Testis (tissue), 3 donors: ENCODE results near the gene RAD23B. TPM values are rescaled to one million over a fixed set of nuclear protein-coding genes. Genes with fewer than 3 reads are reported as not detected.
"Not testable (repeated sequence)": the region's sequence is repeated elsewhere in the genome, so short reads cannot be mapped to it uniquely, and the experiment has no call there.

Experiments
- DNase-seq: peaks from one replicate; pipeline ENCODE4 v3.0.0-alpha.2; 2019
- H3K27ac ChIP-seq, 2 donors: fragments of 200-600 bp; sonication (generic); one replicate each; pipeline ENCODE4 v1.5.1; 2019
- H3K27me3 ChIP-seq: fragments of 200-600 bp; sonication (generic); one replicate; pipeline ENCODE4 v1.5.1; 2019
- H3K36me3 ChIP-seq: fragments of 200-600 bp; sonication (generic); one replicate; pipeline ENCODE4 v1.5.1; 2017; ENCODE audit warnings: low read depth; ENCODE audit errors: missing control alignments
- H3K4me1 ChIP-seq: fragments of 200-600 bp; sonication (generic); one replicate; pipeline ENCODE4 v1.5.1; 2019
- H3K4me3 ChIP-seq, 2 donors: fragments of 200-600 bp; sonication (generic); one replicate each; pipeline ENCODE4 v1.5.1; 2017 to 2019
- H3K9me3 ChIP-seq: fragments of 200-600 bp; sonication (generic); one replicate; pipeline ENCODE4 v1.5.1; 2017
- POLR2A ChIP-seq: fragments of 450-650 bp; IDR thresholded peaks from one replicate; pipeline ENCODE4 v1.6.1; 2017; ENCODE audit warnings: antibody characterized with exemption, mild to moderate bottlenecking, moderate library complexity
- WGBS, 2 donors: methylation state at CpG; one replicate each; pipeline ENCODE4 v1.1.5; 2018; 5-methylcytosine and 5-hydroxymethylcytosine counted together
- intact Hi-C: fragments of 100-400 bp; cut with DNase I; formaldehyde crosslinking; loops from one replicate; pipeline ENCODE4 v1.15.1; 2023; ENCODE audit warnings: low total_unique reads
- polyA plus RNA-seq: library from polyadenylated mRNA; stranded (reverse); fragments of 350-450 nt; fragmentation: Illumina TruSeq; extraction: RNeasy Lipid Tissue Mini Kit (QIAGEN cat#74804); gene quantifications from one replicate; pipeline ENCODE4 v1.2.3, GENCODE V29; 2014; ENCODE audit warnings: low read depth, low replicate concordance; ENCODE audit not compliant: insufficient read depth
- total RNA-seq, 2 donors: library from RNA; depleted of rRNA; stranded (reverse); fragments of >200 nt; gene quantifications; one replicate each; pipeline ENCODE4 v1.2.3, GENCODE V29; 2016
- TF ChIP-seq, protein P1 (sequence below), 3 experiments: fragments of 450-650 bp in 2 of 3; fragments of 200-600 bp in 1 of 3; sonication (generic) in 1 of 3; IDR thresholded peaks; one replicate each; pipeline ENCODE4 v1.5.1; 2016 to 2019; ENCODE audit warnings: antibody characterized with exemption in 3 of 3, mild to moderate bottlenecking in 2 of 3, moderate library complexity in 1 of 3

RAD23B gene
- total and polyA plus RNA-seq, 3 donors from 2014 or later, result 116 to 199 (median 138) TPM

DNA sequence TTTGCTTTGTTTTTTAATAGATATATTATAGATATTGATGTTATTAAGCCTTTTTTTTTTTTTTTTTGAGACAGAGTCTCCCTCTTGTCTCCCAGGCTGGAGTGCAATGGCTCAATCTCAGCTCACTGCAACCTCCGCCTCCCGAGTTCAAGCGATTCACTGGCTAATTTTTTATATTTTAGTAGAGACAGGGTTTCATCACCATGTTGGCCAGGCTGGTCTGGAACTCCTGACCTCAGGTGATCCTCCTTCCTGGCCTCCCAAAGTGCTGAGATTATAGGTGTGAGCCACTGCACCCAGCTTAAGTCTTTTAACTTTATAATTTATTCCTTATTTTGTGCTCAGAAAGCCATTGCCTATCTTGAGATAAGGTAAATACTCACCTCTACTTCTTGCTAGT, 24.2 kb upstream of the RAD23B start:
- Histone ChIP-seq H3K27me3 (no peaks in the 10 kb centered on the region), H3K4me3 (no peak overlapping the region), H3K36me3 (no peaks in the 10 kb centered on the region), H3K4me1 (no peaks in the 10 kb centered on the region), H3K9me3 (no peaks in the 10 kb centered on the region), H3K27ac (no peak overlapping the region)
- no peak for TF ChIP-seq POLR2A
- TF ChIP-seq, protein P1, sequence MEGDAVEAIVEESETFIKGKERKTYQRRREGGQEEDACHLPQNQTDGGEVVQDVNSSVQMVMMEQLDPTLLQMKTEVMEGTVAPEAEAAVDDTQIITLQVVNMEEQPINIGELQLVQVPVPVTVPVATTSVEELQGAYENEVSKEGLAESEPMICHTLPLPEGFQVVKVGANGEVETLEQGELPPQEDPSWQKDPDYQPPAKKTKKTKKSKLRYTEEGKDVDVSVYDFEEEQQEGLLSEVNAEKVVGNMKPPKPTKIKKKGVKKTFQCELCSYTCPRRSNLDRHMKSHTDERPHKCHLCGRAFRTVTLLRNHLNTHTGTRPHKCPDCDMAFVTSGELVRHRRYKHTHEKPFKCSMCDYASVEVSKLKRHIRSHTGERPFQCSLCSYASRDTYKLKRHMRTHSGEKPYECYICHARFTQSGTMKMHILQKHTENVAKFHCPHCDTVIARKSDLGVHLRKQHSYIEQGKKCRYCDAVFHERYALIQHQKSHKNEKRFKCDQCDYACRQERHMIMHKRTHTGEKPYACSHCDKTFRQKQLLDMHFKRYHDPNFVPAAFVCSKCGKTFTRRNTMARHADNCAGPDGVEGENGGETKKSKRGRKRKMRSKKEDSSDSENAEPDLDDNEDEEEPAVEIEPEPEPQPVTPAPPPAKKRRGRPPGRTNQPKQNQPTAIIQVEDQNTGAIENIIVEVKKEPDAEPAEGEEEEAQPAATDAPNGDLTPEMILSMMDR (IDR thresholded peaks at IDR 0.05), result no peak
- WGBS, 2 donors, result 85 to 90% methylated on average over 3 of the region's 3 CpGs
- no peak for DNase-seq
- intact Hi-C loops, result no loop called here

DNA sequence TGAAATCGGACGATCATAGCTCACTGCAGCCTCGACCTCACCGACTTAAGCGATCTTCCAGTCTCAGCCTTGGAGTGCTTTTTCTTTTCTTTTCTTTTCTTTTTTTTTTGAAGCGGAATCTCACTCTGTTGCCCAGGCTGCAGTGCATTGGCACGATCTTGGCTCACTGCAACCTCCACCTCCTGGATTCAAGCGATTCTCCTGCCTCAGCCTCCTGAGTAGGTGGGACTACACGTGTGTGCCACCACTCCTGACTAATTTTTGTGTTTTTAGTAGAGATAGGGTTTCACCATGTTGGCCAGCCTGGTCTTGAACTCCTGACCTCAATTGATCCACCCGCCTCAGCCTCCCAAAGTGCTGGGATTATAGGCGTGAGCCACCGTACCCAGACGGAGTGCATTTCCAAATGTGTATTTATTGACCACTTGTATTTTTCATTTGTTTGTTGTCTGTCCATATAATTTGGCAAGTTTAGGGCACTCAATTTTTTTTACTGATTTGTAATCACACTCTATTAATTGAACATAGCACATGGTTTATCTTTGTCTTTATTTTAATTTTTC, 23.2 kb upstream of the RAD23B start:
- H3K4me3 ChIP-seq, result not testable (repeated sequence)

DNA sequence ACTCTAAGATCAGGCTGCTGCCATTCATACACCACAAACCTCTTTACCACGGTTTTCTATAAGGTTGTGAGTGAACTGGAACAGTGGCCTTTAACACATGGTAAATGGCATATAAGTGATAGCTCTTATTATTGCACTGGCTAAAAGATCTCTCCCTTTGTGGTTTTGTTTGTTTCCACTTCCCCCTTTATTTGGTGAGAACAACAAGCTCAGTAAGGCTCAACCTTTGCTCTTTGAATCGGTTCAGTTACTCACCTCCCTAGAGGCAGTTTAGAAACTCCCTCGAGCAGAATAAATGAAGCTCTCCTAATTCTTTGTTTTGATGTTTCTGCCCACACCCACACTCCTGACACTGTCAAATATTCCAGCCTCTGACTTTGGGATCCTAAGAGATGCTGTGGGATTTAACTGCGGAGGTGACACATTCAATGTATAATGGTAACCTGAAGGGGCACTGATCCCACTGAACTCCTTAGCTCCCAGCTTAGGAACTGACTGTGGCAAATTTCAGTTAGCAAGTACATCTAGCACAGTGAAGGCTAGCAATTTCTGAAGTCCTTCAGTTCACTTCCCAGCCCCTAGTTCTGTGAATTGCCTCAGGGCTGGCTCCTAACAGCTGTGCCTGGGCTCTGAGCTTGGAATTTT, 22.5 kb upstream of the RAD23B start:
- WGBS, 2 donors, result 50 to 69% methylated on average over 4 of the region's 4 CpGs
- no peak overlapping the region for H3K4me3 ChIP-seq
- no peaks in the 10 kb centered on the region for H3K36me3 ChIP-seq
- no peak overlapping the region for H3K27ac ChIP-seq
- no peaks in the 10 kb centered on the region for H3K27me3 ChIP-seq
- H3K9me3 ChIP-seq, result no peaks in the 10 kb centered on the region
- intact Hi-C loops, result no loop called here
- no peaks in the 10 kb centered on the region for H3K4me1 ChIP-seq
- no peak for DNase-seq
- TF ChIP-seq, protein P1 (IDR thresholded peaks at IDR 0.05), result no peak
- TF ChIP-seq POLR2A, result no peak

More for the DNA sequence above, 23.2 kb upstream of the RAD23B start:
- intact Hi-C loops, H3K36me3 ChIP-seq, H3K9me3 ChIP-seq, H3K27ac ChIP-seq, H3K4me1 ChIP-seq, DNase-seq, H3K27me3 ChIP-seq: not testable (repeated sequence)
- 89 to 95% methylated on average over 13 of the region's 13 CpGs for WGBS, 2 donors

DNA sequence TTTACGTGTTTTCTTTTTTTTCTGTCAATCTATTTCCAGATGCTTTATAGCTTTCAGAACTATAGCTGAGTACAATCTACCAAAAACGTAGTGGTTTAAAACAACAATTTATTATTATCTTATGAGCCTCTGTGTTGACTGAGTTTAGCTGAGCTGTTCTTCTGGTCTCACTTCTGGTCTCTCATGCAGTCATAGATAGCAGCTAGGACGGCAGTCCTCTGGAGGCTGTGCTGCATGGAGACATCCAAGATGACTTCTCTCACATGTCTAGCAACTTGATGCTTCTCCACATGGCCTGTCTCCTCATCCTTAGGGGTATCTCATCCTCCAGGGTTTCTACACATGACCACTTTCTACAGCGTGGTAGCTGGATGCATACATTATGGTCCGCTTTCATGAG, 22.0 kb upstream of the RAD23B start:
- no peak for DNase-seq
- WGBS, 2 donors, result 85 to 89% methylated on average over 5 of the region's 5 CpGs
- H3K36me3 ChIP-seq, result no peaks in the 10 kb centered on the region
- H3K4me1 ChIP-seq, result no peaks in the 10 kb centered on the region
- H3K27ac ChIP-seq, result no peak overlapping the region
- H3K9me3 ChIP-seq, result no peaks in the 10 kb centered on the region
- intact Hi-C loops, result no loop called here
- TF ChIP-seq, protein P1 (IDR thresholded peaks at IDR 0.05), result no peak
- no peak for TF ChIP-seq POLR2A
- no peak overlapping the region for H3K4me3 ChIP-seq
- H3K27me3 ChIP-seq, result no peaks in the 10 kb centered on the region

DNA sequence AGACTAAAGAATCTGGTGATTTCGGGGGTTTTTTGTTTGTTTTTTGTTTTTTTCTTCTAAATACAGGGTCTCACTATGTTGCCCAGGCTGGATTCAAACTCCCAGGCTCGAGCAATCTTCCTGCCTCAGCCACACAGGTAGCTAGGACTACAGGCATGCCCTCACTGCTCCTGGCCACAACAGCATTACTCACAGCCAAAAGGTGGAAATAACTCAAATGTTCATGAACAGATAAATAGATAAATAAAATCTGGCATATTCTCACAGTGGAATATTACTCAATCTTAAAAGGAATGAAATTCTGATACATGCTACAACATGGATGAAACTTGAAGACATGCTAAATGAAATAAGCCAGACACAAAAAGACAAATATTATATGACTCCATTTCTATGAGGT, 19.8 kb upstream of the RAD23B start:
- no peak for DNase-seq
- Histone ChIP-seq H3K9me3 (no peaks in the 10 kb centered on the region), H3K4me3 (no peak overlapping the region), H3K4me1 (no peaks in the 10 kb centered on the region), H3K36me3 (no peaks in the 10 kb centered on the region), H3K27ac (no peak overlapping the region), H3K27me3 (no peaks in the 10 kb centered on the region)
- intact Hi-C loops, result no loop called here
- TF ChIP-seq POLR2A, result no peak
- TF ChIP-seq, protein P1 (IDR thresholded peaks at IDR 0.05), result no peak
- WGBS, 2 donors, result 84 to 88% methylated on average over 2 of the region's 2 CpGs
